ENCODE measurements around the gene PNRC1.

GRCh38 chr6:89132057-89132456 is 51.5 kb downstream of the PNRC1 start:
- TF ChIP-seq CTCF (IDR thresholded peaks at IDR 0.05; ENCODE audit: low read length) (no peak), EZH2 (optimal IDR thresholded peaks at IDR 0.05; ENCODE audit: low read depth, low read length) (no peak), EZH2phosphoT487 (IDR thresholded peaks at IDR 0.05; ENCODE audit: low read length) (no peak)
